Loucy (cell line): ENCODE measurements around the gene MACROD2.

ENCODE experiments used
- CTCF ChIP-seq: fragments of 200-600 bp; sonication (generic); conservative IDR thresholded peaks from 2 replicates; pipeline ENCODE4 v1.5.1; 2014; ENCODE audit warnings: mild to moderate bottlenecking, antibody characterized with exemption, low read length
- EZH2phosphoT487 ChIP-seq: fragments of 200-600 bp; IDR thresholded peaks from 2 replicates; pipeline ENCODE4 v1.6.1; 2018; ENCODE audit warnings: antibody characterized with exemption, mild to moderate bottlenecking, moderate library complexity, borderline replicate concordance

DNA sequence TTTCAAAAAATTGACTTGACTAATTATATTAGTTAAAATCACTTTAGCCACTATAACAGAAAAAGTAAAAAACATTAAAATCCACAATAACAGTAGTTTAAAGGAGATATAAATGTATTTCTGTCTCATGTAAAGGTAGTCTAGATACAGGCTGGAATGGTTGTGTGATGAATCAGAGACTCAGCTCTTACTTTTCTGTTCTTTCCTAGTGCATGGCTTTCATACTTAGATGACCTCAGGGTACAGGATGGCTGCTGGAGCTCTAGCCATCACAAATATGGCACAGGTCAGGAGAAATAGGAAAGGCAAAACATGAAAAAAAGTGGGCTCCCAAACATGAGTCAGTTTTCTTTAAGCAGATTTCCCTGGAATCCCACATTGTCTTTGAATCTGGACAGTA lies 499.8 kb downstream of the MACROD2 start:
- no peak for TF ChIP-seq CTCF
- no peak for TF ChIP-seq EZH2phosphoT487
